ENCODE measurements around the gene MAP4K4.
"Not testable (repeated sequence)": the region's sequence is repeated elsewhere in the genome, so short reads cannot be mapped to it uniquely, and the experiment has no call there.

MAP4K4 gene

GRCh38 chr2:101766337-101766736 is 68.8 kb downstream of the MAP4K4 start:
- DNase-seq (ENCODE audit: low read depth in 2 of 3, low spot score in 1 of 3) = no peak

- no peak for DNase-seq (ENCODE audit: low read depth in 2 of 3, low spot score in 1 of 3)
Observed at GRCh38 chr2:101766871-101767739, 69.6 kb downstream of the MAP4K4 start.

GRCh38 chr2:101768556-101769220 is 71.2 kb downstream of the MAP4K4 start:
- DNase-seq (ENCODE audit: low read depth in 2 of 3, low spot score in 1 of 3) = no peak

DNA sequence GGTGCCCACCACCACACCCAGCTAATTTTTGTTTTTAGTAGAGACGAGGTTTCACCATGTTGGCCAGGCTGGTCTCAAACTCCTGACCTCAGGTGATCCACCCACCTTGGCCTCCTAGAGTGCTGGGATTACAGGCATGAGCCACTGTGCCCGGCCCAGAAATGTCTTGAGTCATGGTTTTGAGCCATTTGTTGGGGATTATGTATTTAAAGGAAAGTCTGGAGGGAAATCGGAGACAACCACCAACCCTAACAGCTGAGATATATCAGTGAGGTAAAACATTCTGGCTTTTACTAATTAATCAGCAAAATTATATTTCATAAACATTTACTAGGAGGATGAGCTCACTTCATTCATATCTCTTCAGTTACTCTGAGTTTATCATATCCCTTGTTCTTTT is 72.2 kb downstream of the MAP4K4 start:
- not testable (repeated sequence) for DNase-seq (ENCODE audit: low read depth in 2 of 3, low spot score in 1 of 3)

- no peak for DNase-seq (ENCODE audit: low read depth in 2 of 3, low spot score in 1 of 3)
Observed at GRCh38 chr2:101770726-101771125, 73.2 kb downstream of the MAP4K4 start.

- DNase-seq (ENCODE audit: low read depth in 2 of 3, low spot score in 1 of 3) = no peak
Observed at GRCh38 chr2:101771227-101771902, 73.9 kb downstream of the MAP4K4 start.

GRCh38 chr2:101771910-101772321 is 74.4 kb downstream of the MAP4K4 start:
- no peak for DNase-seq (ENCODE audit: low read depth in 2 of 3, low spot score in 1 of 3)

DNA sequence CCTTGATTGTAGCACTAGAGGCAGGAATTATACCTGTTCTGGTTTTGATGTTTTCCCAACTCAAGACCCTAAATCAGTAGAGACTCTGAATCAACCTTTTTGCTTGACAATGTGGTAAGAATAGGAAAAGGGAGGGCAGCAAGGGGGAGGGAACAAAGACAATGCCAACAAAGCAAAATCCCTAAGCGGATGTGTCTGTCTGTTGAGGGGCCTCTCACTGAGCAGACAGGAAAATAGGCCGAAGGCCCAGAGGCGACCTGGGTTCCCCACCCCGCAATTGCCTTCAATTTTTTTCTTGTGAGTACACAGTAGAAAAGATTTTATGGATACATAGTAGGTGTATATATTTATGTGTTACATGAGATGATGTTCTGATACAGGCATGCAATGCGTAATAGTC is 75.6 kb downstream of the MAP4K4 start:
- DNase-seq (ENCODE audit: low read depth in 2 of 3, low spot score in 1 of 3) = no peak

DNA sequence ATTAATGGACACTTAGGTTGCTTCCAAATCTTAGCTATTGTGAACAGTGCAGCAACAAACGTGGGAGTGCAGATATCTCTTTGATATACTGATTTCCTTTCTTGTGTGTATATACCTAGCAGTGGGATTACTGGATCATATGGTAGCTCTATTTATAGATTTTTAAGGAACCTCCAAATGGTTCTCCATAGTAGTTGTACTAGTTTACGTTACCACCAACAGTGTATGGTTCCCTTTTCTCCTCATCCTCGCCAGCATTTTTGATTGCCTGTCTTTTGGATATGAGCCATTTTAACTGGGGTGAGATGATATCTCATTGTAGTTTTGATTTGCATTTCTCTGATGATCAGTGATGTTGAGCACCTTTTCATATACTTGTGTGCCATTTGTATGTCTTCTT is 76.5 kb downstream of the MAP4K4 start:
- DNase-seq (ENCODE audit: low read depth in 2 of 3, low spot score in 1 of 3) = not testable (repeated sequence)

GRCh38 chr2:101775092-101775491 is 77.6 kb downstream of the MAP4K4 start:
- DNase-seq (ENCODE audit: low read depth in 2 of 3, low spot score in 1 of 3) = no peak

- DNase-seq (ENCODE audit: low read depth in 2 of 3, low spot score in 1 of 3) = no peak
Observed at GRCh38 chr2:101775636-101776035, 78.1 kb downstream of the MAP4K4 start.

- DNase-seq (ENCODE audit: low read depth in 2 of 3, low spot score in 1 of 3) = no peak
Observed at GRCh38 chr2:101776172-101777043, 78.9 kb downstream of the MAP4K4 start.

- no peak for DNase-seq (ENCODE audit: low read depth in 2 of 3, low spot score in 1 of 3)
Observed at GRCh38 chr2:101777337-101777736, 79.8 kb downstream of the MAP4K4 start.

- no peak for DNase-seq (ENCODE audit: low read depth in 2 of 3, low spot score in 1 of 3)
Observed at GRCh38 chr2:101778102-101778501, 80.6 kb downstream of the MAP4K4 start.

GRCh38 chr2:101779190-101779589 is 81.7 kb downstream of the MAP4K4 start:
- DNase-seq (ENCODE audit: low read depth in 2 of 3, low spot score in 1 of 3) = no peak

GRCh38 chr2:101779656-101780055 is 82.1 kb downstream of the MAP4K4 start:
- no peak for DNase-seq (ENCODE audit: low read depth in 2 of 3, low spot score in 1 of 3)

DNA sequence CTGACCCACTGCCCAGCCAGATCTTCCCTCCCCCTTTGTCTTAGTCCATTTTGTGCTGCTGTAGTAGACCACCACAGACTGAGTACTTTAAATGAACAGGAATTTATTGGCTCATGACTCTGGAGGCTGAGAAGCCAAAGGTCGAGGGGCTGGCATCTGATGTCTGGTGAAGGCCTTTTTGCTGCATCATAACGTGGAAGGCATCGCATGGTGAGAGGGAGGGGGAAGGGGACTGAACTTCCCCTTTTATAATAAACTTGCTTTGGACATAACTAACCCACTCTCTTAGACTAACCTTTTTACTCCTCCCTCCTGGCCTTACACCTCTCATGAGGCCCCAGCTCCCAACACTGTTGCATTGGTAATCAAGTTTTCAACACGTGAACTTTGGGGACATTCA is 83.8 kb downstream of the MAP4K4 start:
- no peak for DNase-seq (ENCODE audit: low read depth in 2 of 3, low spot score in 1 of 3)

GRCh38 chr2:101781791-101782426 is 84.4 kb downstream of the MAP4K4 start:
- no peak for DNase-seq (ENCODE audit: low read depth in 2 of 3, low spot score in 1 of 3)

- DNase-seq (ENCODE audit: low read depth in 2 of 3, low spot score in 1 of 3) = no peak
Observed at GRCh38 chr2:101782427-101782792, 84.9 kb downstream of the MAP4K4 start.

DNA sequence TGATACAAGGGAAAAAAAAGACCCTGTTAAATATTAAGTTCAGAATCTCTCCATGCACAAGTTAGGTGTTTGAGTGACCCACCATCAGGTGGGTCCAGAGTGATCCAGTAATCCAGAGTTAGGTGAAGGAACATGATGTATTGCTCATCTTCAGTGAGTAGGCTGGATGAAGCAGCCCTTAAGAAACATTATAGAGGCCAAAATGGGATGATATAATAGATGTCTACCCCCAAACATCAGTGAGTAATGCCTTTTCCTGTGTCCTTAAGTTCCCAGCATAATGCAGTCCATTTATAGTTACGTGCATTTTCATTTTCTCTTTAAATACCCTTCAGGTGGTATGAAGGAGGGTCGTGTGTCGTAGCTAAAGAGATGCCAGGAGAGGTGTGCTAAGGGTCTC is 89.6 kb downstream of the MAP4K4 start:
- DNase-seq (ENCODE audit: low read depth in 2 of 3, low spot score in 1 of 3) = no peak

GRCh38 chr2:101788565-101788964 is 91.1 kb downstream of the MAP4K4 start:
- DNase-seq (ENCODE audit: low read depth in 2 of 3, low spot score in 1 of 3) = no peak

Measured in stimulated activated CD4-positive, alpha-beta T cell treated with anti-CD3 and anti-CD28 coated beads, Interleukin-12 subunit alpha, Interleukin-12 subunit beta, amount 100 ng/mL, for 48 hours (primary cell).